ENCODE results near the gene PRMT2. TPM values are rescaled to one million over a fixed set of nuclear protein-coding genes. Genes with fewer than 3 reads are reported as not detected.

The PRMT2 gene
- polyA plus RNA-seq, 3 donors, result 38.9 to 99.8 (median 77.8) TPM

Other genes starting within 250 kb of the PRMT2 start
- 10 to 100 TPM in 2 of 3 donors, 1 to 10 TPM in 1; 9.8 to 19.0 (median 14.5) TPM for gene DIP2A, start 176.8 kb upstream of the PRMT2 start, polyA plus RNA-seq
- 100 to 1,000 TPM in 1 of 3 donors, 10 to 100 TPM in 1, 1 to 10 TPM in 1; 6.3 to 271 (median 83.2) TPM for gene S100B, start 30.6 kb upstream of the PRMT2 start, polyA plus RNA-seq

Measured in adipose tissue (tissue), 3 donors.